CD4-positive, alpha-beta T cell treated with Interleukin-6 at 100 ng/mL for 8 hours (primary cell): ENCODE results near the gene DEK.
"Not testable (repeated sequence)": the region's sequence is repeated elsewhere in the genome, so short reads cannot be mapped to it uniquely, and the experiment has no call there.

ENCODE experiments used
- DNase-seq: peaks from one replicate; pipeline ENCODE4 v3.0.0-alpha.2; 2020; ENCODE audit warnings: mixed read lengths, low spot score

Gene DEK

GRCh38 chr6:18204691-18205090, 59.6 kb downstream of the DEK start:
- no peak for DNase-seq

GRCh38 chr6:18203786-18204185, 60.5 kb downstream of the DEK start:
- DNase-seq, result no peak

DNA sequence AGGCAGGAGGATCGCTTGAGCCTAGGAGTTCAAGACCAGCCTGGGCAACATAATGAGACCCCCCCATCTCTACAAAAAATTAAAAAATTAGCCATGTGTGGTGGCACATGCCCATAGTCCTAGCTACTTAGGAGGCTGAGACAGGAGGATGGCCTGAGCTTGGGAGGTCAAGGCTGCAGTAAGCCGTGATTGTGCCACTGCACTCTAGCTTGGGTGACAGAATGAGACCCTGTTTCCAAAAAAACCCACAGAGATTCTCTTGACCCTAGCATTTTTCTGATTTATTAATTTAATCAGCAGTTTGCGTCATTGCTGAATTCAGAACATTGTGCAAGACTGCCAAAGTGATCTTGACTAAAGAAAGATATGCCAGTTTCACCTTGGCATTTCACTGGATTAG, 72.3 kb downstream of the DEK start:
- no peak for DNase-seq

GRCh38 chr6:18189196-18189595, 75.1 kb downstream of the DEK start:
- DNase-seq, result no peak

DNA sequence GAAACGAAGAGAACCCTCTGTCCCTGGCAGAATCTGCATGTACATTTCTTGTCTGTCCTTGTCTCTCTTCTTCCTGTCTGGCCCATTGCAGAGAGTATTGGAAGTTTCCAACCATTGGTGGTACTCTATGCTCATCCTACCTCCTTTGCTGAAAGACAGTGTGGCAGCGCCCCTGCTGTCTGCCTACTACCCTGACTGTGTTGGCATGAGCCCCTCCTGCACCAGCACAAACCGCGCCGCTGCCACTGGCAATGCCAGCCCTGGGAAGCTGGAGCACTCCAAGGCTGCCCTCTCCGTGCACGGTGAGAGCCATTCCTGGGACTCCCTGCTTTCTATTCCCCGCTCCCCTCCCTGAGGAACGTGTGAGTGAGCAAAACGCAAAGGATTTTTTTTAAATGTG, 76.6 kb downstream of the DEK start:
- no peak for DNase-seq

- no peak for DNase-seq
Observed at GRCh38 chr6:18186540-18187250, 77.6 kb downstream of the DEK start.

DNA sequence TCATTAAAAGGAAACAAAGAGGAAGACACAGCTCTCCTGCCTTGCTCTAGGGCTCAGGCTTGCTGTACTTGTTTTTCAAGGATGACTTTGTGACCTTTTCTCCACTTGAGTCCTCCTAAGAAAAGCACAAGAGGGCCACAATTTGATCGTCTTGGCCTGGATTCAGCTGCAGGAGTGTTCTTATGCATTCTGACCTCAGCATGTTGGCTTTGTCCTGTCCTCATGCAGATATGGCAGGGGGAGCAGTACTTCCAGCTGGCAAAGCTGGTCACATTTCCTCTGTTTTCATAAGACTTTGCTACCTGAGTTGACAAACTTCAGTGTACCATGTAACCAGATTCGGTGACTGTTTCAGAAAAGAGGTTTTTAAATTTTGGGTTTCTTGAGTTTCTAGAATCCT, 78.3 kb downstream of the DEK start:
- DNase-seq, result no peak

GRCh38 chr6:18185624-18186023, 78.7 kb downstream of the DEK start:
- no peak for DNase-seq

DNA sequence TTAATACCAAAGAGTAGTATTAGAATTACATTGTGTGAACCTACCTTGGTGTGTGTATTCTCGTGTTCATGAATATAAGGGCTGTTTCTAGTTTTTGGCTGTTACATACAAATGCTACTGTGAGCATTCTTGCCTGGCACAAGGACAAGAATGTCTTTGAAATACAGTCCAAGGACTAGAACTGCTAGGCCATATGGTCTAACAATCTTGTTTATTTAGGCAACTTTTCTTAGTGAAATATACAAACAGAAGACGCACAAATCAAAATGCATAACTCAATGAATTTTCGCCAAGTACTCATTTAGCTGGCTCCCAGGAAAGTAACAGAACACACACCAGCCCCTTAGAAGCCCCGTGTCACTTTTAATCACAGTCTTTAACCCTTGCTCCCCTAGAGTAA, 80.6 kb downstream of the DEK start:
- DNase-seq, result no peak

DNA sequence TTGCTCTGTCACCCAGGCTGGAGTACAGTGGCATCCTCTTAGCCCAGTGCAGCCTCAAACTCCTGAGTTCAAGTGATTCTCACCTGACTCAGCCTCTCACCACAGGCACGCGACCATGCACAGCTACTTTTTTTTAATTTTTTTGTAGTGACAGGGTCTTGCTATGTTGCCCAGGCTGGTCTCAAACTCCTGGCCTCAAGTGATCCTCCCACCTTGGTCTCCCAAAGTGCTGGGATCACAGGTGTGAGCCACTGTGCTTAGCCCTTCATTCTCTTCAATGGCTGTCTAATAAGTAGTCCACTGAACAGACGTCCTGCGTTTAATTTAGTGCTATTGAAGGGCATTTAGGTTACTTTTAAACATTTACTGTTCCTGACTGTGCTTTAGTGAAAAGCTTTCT, 81.8 kb downstream of the DEK start:
- no peak for DNase-seq

GRCh38 chr6:18179770-18180356, 84.5 kb downstream of the DEK start:
- DNase-seq, result no peak

- DNase-seq, result no peak
Observed at GRCh38 chr6:18178960-18179615, 85.2 kb downstream of the DEK start.

GRCh38 chr6:18177286-18177965, 86.9 kb downstream of the DEK start:
- DNase-seq, result no peak

- DNase-seq, result not testable (repeated sequence)
Observed at GRCh38 chr6:18176198-18176597, 88.1 kb downstream of the DEK start.
